Renal cortical epithelial cell (primary cell): ENCODE measurements around the gene GCC2. TPM values are rescaled to one million over a fixed set of nuclear protein-coding genes. Genes with fewer than 3 reads are reported as not detected.
"Not testable (repeated sequence)": the region's sequence is repeated elsewhere in the genome, so short reads cannot be mapped to it uniquely, and the experiment has no call there.

Experiments used
- DNase-seq: peaks from one replicate; pipeline ENCODE4 v3.0.0-alpha.2; 2011; ENCODE audit warnings: low read depth
- total RNA-seq: library from RNA; depleted of rRNA; stranded (reverse); fragments of >200 nt; gene quantifications from 2 replicates; pipeline ENCODE4 v1.2.3, GENCODE V29; 2014

GCC2 gene
- total RNA-seq, 1 donor from 2014 or later = 102 TPM

DNA sequence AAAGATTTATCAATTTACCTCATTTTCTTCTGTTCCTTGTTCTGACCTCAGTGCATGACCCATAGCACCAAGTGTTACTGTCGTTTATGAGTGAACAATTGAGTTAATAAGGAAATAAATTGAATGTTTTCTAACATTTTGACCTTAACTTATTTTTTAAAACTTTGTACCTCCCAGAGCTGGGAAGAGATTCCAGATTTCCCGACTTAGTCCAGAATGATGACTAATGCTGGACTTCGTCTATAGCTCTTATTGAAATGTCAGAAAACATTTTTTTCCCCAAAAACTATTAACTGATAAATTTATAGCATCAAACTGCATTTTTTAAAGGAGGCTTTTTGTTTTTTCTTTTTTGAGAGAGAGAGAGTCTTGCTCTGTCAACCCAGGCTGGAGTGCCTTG lies 63.4 kb downstream of the GCC2 start:
- DNase-seq = not testable (repeated sequence)

DNA sequence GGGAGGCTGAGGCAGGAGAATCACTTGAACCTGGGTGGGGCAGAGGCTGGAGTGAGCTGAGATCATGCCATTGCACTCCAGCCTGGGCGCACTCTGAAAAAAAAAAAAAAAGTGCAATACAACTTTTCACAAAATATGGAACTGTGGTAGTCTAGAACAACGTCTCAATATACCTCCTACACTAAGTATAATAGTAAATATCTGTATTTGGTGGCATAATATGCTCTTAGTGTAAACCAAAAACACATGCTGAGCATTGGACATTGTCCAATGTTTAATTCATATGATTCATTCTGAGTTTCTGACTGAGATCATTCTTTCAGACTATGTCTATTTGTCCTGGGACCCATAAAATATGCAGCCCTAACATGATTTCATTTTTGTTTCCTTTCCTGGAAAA lies 65.5 kb downstream of the GCC2 start:
- not testable (repeated sequence) for DNase-seq

DNA sequence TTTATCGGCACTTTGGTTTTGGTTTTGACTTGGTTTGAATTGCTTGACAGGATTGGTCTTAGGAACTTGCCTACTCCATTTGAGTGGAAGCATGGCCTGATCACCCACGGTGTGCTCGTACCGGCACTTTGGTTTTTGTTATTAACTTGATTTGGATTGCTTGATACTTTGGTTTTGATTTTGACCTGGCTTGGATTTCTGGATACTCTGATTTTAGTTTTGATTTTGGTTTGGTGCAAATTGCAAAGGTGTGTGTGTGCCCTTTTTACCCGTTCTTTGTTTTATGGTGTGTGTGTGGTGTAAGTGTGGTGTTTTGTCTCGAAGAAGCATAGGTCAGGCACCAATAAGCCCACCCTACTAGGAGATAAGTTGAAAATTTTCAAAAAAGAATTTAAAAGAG lies 75.7 kb downstream of the GCC2 start:
- DNase-seq = not testable (repeated sequence)

DNA sequence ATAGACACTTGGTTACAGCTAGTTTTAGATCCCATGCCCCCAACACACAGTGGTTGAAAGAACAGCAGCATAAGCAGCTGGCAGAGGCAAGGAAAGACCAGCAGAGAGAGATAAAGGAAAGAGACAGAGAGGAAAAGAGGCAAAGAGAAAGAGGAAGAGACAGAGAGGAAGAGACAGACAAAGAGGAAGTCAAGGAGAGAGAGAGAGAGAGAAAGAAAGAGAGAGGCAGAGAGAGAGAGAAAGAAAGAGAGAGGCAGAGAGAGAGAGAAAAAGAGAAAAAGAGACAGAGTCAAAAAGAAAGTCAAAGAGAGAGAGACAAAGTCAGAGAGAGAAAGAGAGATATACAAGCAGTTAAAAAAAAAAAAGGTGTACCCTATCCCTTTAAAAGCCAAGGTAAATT lies 76.3 kb downstream of the GCC2 start:
- not testable (repeated sequence) for DNase-seq

DNA sequence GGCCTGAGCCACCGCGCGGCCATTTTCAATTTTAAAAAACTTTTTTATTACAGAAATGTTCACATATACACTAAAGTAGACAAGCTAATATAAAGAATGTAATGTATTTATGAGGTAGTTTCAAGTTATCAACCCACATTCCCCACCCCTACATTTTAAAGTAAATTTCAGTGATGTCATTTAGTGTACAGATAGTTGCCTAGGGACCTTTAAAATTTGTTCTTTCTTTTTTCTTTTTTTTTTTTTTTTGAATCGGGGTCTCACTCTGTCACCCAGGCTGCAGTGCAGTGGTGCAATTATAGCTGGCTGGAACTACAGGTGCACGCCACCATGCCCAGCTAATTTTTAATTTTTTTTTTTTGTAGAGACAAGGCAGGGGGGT lies 82.7 kb downstream of the GCC2 start:
- DNase-seq = no peak

DNA sequence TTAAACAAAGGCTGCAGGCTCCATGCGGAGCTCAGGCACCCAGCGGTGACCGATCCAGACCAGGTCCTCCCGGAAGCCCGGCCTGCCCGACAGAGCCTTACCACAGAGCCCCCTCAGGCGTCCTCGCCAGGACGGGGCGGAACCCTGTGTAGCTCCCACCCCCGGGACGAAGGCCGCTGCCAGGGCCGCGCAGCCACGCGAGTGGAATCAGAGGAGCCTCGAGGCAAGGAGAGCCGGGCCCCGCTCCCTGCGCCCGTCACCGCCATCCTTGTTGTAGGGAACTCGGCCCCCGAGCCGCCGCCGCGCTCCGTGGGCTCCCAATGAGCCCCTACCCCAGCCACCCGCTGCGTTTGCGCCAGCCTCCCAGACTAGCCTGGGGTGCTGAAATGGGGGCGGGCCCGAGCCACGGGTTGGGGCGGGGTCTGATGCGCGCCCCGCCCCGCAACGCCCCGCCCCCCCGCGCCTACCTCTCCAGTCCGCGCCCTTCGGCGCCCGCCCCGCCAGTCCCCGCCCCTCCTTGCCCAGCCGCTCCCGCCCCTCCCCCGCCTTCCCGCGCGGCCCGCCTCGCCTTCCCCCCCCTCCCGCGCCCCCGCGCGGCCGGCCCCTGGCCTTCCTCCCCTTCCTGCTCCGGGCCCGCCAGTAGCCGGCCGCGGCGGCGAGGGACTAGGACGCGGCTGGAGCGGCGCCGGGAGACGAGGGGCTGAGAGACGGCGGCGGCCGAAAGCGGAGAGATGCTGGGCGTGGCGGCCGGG lies 85.0 kb downstream of the GCC2 start, which contains the start of gene LIMS1:
TSS of gene LIMS1 (plus strand) at position 639 of the 752 bp plus-strand sequence. CDS start at position 732, 93 bp downstream.
- DNase-seq = peak; percentile 88

DNA sequence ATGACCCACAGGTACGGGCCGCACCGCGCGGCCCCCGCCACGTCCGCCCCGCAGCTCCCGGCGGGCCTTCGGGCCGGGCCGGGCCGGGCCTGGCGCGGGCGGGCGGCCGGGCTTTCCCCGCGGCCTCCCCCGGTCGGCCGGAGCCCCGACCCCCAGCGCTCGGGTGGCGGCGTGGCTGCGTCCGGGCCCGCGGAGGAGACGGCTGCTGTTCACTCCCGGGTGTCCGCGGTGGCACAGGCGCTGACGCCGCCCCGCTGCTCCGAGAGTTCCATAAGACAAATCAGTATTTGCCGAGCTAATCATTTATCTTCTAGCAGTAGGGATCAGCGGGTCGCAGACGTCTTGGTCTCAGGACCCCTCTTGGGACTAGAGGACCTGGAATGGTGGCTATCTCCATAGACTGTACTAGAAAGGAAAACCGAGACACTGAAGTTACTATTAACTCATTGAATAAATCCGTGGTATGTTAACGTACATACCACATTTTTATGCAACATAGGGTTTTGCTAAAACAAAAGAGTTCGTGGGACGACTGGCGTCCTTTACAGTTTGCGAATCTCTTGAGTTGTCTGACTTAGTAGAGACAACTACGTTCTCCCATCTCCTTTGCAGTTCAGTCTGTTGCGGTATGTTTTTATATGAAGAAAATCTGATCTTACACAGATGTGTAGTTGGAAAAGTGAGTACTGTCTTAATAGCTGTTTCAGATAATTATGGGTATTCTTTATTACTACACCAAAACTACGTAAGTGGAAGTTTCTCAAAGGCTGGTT lies 85.8 kb downstream of the GCC2 start:
- DNase-seq = peak; percentile 39

DNA sequence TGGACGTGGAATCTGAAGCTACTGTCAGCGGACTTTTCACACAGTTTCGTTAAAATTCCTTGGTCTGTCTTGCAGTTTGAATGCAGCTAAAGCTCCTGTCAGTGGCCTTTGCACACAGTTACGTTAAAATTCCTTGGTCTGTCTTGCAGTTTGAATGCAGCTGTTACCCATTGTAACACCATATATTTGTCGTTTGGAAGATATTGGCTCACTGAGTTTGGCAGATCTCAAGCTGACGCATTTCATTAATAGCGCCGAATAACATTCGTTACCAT lies 86.3 kb downstream of the GCC2 start:
- DNase-seq = no peak

DNA sequence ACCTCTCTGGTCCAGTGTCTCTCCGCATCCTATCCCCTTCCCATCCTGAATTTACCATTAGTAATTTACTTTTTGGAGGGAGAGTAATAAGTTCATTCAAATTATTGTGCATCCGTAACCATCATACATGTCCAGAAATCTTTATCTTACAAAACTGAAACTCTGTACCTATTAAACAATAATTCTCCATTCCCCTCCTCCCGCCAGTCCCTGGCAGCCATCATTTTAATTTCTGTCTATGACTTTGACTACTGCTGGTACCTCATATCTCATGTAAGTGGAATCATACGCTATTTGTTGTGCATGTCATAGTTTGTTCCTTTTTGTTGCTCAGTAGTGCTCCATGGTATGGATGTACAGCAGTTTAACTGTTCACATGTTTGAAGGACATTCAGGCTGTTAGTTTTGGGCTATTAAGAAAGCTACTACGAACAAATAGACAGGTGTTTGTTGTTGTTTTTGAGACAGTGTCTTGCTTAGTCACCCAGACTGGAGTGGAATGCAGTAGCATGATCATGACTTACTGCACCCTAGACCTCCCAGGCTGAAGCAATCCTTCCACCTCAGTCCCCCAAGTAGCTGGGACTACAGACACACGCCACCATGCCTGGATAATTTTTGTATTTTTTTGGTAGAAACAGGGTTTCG lies 87.3 kb downstream of the GCC2 start:
- DNase-seq = peak; percentile 89

DNA sequence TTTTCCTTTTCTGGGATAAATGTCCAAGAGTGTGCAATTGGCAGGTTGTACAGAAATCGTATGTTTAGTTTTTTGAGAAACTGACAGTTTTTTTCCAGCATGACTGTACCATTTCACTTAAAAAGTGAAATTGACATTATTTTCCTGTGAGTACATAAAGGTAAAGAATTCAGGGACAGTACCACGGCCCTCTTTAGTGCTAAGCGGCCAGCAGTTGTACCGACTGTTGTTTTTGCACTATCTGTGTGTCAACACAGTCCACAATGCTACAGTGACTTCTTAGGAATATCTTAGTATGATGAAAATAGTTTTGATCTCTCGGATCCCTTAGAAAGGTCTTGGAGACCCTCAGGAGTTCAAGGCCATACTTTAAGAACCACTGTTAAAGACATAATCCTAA lies 87.9 kb downstream of the GCC2 start:
- no peak for DNase-seq

DNA sequence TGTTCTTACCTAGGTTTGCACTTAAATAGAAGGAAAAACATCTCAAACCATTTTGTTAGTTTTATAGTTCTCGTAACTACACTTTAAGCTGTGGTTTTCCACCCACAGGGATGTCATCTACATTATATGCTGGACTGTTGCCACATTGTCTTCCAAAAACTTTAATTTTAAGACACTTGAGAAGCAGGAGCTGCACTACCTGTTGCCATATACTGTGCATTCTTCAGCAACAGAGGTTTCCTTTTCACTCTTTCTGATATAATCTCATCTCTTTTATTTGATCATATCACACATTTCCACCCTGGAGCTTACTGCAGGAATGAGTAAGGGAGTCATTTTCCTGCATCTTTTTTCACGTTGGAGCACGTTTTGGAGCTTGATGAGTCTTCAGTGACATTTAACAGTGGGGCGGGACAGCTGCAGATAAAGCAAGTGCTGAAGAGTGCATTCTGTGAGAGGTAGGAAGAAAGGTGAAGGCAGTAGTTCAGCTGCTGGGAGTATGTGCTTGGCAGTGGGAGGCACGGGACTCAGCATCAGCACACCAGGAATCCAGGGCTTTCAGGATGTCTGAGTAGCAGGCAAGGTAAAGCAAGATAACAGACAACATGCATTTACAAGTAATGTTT lies 89.1 kb downstream of the GCC2 start:
- no peak for DNase-seq

DNA sequence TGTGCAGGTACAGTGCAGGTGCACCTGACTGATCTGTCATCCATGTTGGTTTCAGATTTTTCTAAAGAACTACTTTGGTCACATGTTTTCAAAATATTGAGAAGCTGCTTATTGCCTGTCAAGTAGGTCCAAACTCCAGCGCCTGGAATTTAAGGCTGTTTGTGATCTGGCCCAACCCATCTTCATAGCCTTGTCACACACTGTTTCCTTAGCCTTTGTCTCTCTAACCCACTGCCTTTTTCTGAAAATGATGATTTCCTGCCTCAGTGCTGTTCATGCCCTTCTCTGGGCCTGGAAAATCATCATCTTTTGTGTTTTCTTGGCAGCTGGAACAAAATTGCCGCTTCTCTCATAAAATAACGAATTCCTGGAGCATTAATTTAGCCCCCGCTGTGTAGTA lies 92.4 kb downstream of the GCC2 start:
- no peak for DNase-seq

DNA sequence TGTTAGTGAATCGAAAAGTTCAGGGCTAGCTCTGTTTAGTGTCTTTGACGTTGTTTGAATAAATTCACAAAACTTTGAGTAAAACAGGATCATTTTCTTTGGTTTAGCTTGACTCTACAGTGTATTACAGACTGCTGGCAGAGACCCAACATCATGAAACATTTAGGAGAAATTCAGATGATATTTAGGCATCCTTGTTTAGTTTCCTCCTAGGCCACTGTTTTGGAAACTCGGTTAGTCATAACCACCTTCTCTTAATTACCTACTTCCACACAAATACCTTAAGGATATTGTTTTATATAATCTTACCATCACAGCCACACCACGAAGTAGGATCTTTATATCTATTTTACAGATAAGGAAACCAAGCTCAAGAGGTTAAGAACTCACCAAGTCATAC lies 93.1 kb downstream of the GCC2 start:
- peak; percentile 49 for DNase-seq

DNA sequence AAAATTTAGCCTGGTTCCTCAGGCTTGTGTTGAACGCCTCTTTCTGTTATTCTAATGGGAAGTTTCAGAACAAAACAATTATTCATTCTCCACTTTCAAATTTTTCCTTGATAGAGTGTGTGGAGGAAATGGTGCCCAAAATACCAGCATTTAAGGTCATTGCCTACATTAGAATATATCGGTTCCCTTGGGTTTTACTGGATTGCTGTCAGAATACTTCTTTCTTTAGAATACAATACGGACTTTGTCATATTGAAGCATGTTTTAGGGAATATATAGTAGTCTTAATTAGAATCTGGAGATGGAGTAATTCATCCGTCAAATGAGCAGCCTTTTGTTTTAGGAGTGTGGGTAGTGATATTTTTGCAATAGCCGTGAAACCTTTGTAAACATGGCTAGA lies 98.6 kb downstream of the GCC2 start:
- DNase-seq = no peak

DNA sequence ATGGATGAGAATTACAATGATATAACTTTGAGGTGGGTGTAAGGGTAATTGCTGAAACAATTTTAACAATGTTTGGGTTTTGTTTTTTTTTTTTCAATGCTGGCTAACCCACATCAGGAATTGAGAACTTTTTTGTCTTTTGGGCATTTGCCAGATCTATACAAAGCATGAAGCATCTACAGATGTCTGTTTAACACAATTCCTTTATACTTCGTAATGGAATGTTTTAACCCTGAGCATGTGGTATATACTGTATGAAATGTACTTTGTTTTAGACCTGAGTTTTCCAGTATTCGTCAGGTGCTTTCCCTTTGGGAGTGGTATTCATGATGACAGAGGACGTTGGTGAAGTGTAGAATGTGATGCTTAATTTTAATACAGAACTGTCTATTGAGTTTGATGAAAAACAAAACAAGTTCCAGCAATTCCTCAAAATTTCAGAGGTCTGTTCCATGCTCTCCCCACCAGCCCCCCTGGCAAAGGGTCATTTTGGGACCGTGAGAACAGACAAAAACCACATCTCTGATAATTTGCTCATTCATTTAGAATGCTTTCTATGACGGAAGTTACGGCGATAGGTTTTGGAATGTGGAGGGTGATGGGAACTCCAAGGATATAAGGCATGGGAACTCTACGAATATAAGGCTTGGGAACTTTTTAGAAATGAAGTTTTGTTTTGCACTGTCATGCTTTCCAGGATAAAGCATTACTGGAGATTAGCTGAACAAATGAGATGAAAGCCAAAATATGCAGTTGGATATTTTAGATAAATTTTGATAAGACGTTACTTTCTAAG lies 99.4 kb downstream of the GCC2 start:
- no peak for DNase-seq

DNA sequence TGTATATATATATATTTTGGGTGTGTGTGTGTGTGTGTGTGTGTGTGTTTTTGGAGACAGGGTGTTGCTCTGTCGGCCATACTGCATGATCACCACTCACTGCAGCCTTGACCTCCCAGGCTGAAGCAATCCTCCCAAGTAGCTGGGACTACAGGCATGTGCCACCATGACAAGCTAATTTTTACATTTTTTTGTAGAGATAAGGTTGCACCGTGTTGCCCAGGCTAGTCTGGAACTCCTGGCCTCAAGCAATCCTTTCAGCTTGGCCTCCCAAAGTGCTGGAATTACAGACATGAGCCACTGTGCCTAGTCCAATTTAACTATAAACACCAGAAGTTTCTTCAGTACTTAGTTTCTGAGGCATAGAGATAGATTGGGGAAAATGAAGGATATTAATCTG lies 103.6 kb downstream of the GCC2 start:
- no peak for DNase-seq

DNA sequence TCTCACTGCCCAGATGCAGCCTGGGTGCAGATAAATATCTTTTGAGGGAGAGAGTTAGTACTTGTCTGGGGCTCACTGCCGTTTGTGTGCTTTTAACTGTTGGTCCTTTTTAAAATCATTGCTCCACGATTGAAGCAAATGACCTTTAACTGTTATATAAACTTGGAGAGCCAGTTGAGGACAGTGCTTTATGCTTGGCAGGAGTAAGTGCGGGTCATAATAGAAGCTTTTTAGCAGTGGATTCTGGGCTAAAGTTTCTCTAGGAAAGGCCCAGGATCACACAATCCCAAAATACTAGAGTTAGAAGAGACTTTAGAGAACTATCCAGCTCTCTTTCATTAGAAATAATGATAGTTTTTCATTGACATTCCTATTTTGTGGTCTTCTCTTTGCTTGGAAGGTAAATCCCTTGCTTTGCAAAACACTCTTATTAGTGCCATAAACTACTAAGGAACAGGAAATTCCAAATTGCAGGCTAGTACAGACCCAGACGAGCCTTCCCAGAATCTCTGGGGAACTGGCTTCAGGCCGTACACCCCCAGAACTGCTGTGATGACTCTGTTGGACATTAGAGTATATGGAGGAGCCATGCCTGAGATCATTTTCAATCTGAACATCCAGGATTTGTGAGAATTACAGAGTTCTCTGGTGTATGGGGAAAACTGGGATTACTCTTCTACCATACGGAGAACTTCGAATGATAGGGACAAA lies 104.4 kb downstream of the GCC2 start:
- no peak for DNase-seq

DNA sequence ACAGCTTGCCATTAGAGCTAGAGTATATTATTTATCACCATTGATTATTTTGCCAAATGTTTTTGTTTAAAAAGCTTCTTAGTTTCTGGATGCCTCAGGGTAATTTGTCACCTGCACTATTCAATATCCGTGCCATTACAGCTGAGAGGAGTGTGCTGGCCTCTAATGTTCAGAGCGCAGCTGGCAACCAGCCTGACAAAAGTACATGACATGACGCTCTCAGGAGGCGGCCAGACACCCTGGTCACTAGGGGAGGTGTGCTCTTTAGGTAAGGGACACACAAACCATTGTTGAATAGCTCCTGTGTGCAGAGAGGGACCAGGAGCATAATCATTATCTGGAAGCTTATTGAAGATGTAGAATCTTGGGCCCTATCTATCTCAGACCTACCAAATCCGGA lies 105.5 kb downstream of the GCC2 start:
- no peak for DNase-seq

DNA sequence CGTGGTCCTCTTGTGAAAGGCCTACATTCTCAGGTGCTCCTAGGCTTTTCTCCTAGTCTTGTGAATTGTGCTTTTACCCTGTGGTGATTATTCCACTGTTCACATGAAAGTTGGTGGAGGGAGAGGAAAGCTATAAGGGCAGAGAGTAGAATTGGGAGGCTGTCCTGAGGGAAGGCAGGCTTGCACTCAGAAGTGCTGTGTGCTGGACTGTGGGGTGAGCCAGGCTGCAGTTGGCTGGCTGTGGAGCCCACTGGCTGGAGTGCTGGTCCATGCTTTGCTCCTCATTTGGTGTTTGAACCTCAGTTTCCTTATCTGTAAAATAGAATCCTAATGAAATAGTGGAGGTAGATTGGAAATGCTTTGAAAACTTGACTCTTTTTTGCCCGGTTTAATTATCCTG lies 106.6 kb downstream of the GCC2 start:
- DNase-seq = no peak

DNA sequence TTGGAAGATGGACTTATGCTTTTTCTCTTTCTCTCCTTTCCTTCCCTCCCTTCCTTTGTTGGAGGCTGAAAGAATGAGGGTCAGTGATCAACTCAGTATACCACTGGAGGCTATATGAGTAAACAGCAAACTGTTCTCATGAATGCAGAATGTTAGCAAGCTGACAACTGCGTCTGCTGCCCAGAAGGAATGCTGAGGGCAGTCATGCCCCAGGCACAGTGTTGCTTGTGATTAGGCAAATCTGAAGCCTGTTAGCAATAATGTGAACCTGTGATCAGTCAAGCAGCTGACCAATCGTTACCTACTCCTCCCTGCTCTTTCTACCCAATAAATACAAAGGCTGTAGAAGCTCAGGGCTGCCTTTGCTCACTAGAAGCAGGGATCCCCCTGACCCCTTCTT lies 107.6 kb downstream of the GCC2 start:
- DNase-seq = peak; percentile 93
